Fibroblast of lung (primary cell): ENCODE data around the gene HMGCS1. TPM values are rescaled to one million over a fixed set of nuclear protein-coding genes. Genes with fewer than 3 reads are reported as not detected.

Source experiments
- DNase-seq, 2 donors: peaks; one replicate each; pipeline versions ENCODE4 v3.0.0 to v3.0.0-alpha.2; 2010; ENCODE audit warnings: low read depth in 2 of 2
- H2AFZ ChIP-seq: 2 replicates; pipeline ENCODE4 v1.5.1; 2012; ENCODE audit warnings: low read length, control low read depth, inconsistent platforms
- H3K27ac ChIP-seq: 2 replicates; pipeline ENCODE4 v1.5.1; 2011; ENCODE audit warnings: low read length, control low read depth; ENCODE audit not compliant: insufficient read depth
- H3K27me3 ChIP-seq: 2 replicates; pipeline ENCODE4 v1.5.1; 2011; ENCODE audit warnings: mild to moderate bottlenecking, low read length; ENCODE audit not compliant: control insufficient read depth, insufficient read depth
- H3K36me3 ChIP-seq: 2 replicates; pipeline ENCODE4 v1.5.1; 2011; ENCODE audit warnings: low read length; ENCODE audit not compliant: control insufficient read depth, insufficient read depth
- H3K4me1 ChIP-seq: 2 replicates; pipeline ENCODE4 v1.5.1; 2011; ENCODE audit warnings: low read length; ENCODE audit not compliant: control insufficient read depth, insufficient read depth; ENCODE audit errors: extremely low read depth
- H3K4me2 ChIP-seq: 2 replicates; pipeline ENCODE4 v1.5.1; 2011; ENCODE audit warnings: low read length, control low read depth; ENCODE audit not compliant: insufficient read depth; ENCODE audit errors: extremely low read depth
- H3K4me3 ChIP-seq, 4 experiments: fragments of 200-600 bp in 1 of 4; sonication (generic) in 1 of 4; replicated peaks in 1 of 4; 2 replicates each; pipeline ENCODE4 v1.5.1; 2011 to 2016; ENCODE audit warnings: low read length in 4 of 4, low read depth in 3 of 4, mild to moderate bottlenecking in 3 of 4, control low read depth in 2 of 4, inconsistent platforms in 1 of 4, mixed read lengths in 1 of 4; ENCODE audit not compliant: insufficient read depth in 1 of 4; ENCODE audit errors: control extremely low read depth in 1 of 4
- H3K79me2 ChIP-seq: 2 replicates; pipeline ENCODE4 v1.5.1; 2012; ENCODE audit warnings: mild to moderate bottlenecking, low read length, inconsistent platforms; ENCODE audit not compliant: control insufficient read depth, insufficient read depth
- H3K9ac ChIP-seq: 2 replicates; pipeline ENCODE4 v1.5.1; 2011; ENCODE audit warnings: mild to moderate bottlenecking, low read length, control low read depth; ENCODE audit not compliant: insufficient read depth
- H3K9me3 ChIP-seq: 2 replicates; pipeline ENCODE4 v1.5.1; 2012; ENCODE audit warnings: low read depth, low read length; ENCODE audit not compliant: control insufficient read depth, insufficient read depth
- H4K20me1 ChIP-seq: 2 replicates; pipeline ENCODE4 v1.5.1; 2011; ENCODE audit warnings: low read length; ENCODE audit not compliant: control insufficient read depth, insufficient read depth; ENCODE audit errors: extremely low read depth
- EZH2 ChIP-seq: IDR thresholded peaks from 2 replicates; pipeline ENCODE4 v1.5.1; 2012; ENCODE audit warnings: low read length, control low read depth, mild to moderate bottlenecking; ENCODE audit errors: missing control alignments
- polyA plus RNA-seq, 2 donors: library from polyadenylated mRNA; depleted of rRNA in 1 of 2; stranded (reverse) in 1 of 2; unstranded in 1 of 2; fragments of >200 nt; gene quantifications; 2 replicates each; pipeline ENCODE4 v1.2.1, GENCODE V29; 2011 to 2012; ENCODE audit warnings: missing spikeins in 1 of 2
- total RNA-seq: library from RNA; depleted of rRNA; stranded (reverse); fragments of >200 nt; gene quantifications from 2 replicates; pipeline ENCODE4 v1.2.1, GENCODE V29; 2014
- TF ChIP-seq, protein P1 (sequence below), 2 donors: IDR thresholded peaks in 1 of 2; conservative IDR thresholded peaks in 1 of 2; 1 replicate in 1 of 2; 2 replicates in 1 of 2; pipeline ENCODE4 v1.5.1; 2011 to 2012; ENCODE audit warnings: low read length in 2 of 2, control low read depth in 1 of 2, inconsistent platforms in 1 of 2, low read depth in 1 of 2, mild to moderate bottlenecking in 1 of 2

Gene HMGCS1
- total and polyA plus RNA-seq, 2 donors (not counting 1 experiment from before 2014, with no cell fraction given): 203 to 253 TPM

DNA sequence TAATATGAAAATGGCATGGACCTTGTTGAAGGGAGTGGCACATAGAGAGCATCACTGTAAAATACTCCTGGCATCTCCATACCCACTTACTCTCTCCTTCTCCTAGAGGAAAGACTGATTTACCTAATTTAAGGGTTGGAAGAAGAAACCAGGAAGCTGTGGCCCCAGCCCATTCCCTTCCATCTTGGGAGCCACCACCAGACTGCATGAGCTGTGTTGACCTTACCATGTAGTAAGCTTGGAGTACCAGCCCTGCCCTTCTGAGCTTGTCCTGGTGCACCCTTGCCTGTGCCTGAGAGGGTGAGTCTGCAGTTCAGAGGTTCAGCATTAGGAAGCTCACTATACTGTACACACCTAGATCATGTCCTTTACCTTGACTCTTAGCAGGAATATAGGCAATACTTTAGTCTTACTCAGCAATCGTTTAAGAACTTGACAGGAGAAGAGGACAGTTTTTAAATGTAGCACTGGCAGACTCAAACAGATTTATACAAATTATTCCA lies 35.7 kb upstream of the HMGCS1 start:
- H2AFZ ChIP-seq: no peak overlapping the region
- no peaks in the 10 kb centered on the region for H3K4me1 ChIP-seq
- no peaks in the 10 kb centered on the region for H4K20me1 ChIP-seq
- H3K27ac ChIP-seq: no peak overlapping the region
- H3K79me2 ChIP-seq: no peaks in the 10 kb centered on the region
- TF ChIP-seq, protein P1, sequence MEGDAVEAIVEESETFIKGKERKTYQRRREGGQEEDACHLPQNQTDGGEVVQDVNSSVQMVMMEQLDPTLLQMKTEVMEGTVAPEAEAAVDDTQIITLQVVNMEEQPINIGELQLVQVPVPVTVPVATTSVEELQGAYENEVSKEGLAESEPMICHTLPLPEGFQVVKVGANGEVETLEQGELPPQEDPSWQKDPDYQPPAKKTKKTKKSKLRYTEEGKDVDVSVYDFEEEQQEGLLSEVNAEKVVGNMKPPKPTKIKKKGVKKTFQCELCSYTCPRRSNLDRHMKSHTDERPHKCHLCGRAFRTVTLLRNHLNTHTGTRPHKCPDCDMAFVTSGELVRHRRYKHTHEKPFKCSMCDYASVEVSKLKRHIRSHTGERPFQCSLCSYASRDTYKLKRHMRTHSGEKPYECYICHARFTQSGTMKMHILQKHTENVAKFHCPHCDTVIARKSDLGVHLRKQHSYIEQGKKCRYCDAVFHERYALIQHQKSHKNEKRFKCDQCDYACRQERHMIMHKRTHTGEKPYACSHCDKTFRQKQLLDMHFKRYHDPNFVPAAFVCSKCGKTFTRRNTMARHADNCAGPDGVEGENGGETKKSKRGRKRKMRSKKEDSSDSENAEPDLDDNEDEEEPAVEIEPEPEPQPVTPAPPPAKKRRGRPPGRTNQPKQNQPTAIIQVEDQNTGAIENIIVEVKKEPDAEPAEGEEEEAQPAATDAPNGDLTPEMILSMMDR (conservative IDR thresholded peaks at IDR 0.05 in 1 of 2, IDR thresholded peaks at IDR 0.05 in 1 of 2; ENCODE audit: low read depth in 1 of 2, low read length in 2 of 2): no peak
- TF ChIP-seq EZH2: no peak
- H3K9ac ChIP-seq: no peak overlapping the region
- H3K27me3 ChIP-seq: peaks cover 2% of the 10 kb centered on the region
- no peak overlapping the region for H3K4me3 ChIP-seq
- no peak for DNase-seq
- H3K4me2 ChIP-seq: no peak overlapping the region
- H3K9me3 ChIP-seq: no peaks in the 10 kb centered on the region
- H3K36me3 ChIP-seq: no peaks in the 10 kb centered on the region

DNA sequence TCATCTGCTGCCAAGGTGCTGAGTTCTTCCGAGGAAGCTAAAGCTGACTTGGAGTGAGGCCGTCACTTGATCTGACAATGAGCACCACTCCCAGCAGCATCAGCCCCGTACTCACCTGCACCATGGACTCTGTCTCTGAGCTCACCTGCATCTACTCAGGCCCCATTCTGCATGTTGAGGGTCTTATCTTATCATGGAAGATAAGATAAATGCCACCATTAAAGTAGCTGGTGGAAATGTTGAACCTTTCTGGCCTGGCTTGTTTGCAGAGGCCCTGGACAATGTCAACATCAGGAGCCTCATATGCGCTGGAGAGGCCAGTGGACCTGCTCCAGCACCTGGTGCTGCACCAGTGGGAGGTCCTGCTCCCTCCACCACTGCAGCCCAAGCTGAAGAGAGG lies 35.0 kb upstream of the HMGCS1 start:
- no peak for TF ChIP-seq EZH2

DNA sequence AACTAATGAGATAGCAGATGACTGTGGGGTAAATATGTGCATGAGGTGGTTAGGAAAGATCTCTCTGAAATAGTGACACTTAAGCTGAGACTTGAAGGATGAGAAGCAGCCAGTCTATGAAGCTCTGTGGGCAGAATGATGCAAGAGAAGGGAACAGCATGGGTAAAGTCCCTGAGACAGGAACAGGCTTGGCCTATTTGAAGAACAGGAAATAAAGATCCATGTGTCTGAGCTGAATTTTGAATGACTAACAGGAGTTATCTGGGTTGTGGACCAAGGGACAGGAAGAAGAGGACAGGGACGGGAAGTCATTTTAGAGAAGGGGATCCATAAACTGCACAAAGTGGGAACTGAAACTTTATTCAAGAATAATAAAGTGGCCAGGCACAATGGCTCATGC lies 25.6 kb upstream of the HMGCS1 start:
- Histone ChIP-seq H2AFZ (no peak overlapping the region), H4K20me1 (no peaks in the 10 kb centered on the region), H3K4me2 (no peak overlapping the region), H3K79me2 (no peaks in the 10 kb centered on the region), H3K4me1 (no peaks in the 10 kb centered on the region), H3K4me3 (no peak overlapping the region), H3K9me3 (no peaks in the 10 kb centered on the region), H3K9ac (no peak overlapping the region), H3K27ac (no peak overlapping the region), H3K36me3 (no peaks in the 10 kb centered on the region), H3K27me3 (no peaks in the 10 kb centered on the region)
- no peak for DNase-seq
- TF ChIP-seq EZH2: no peak
- TF ChIP-seq, protein P1 (conservative IDR thresholded peaks at IDR 0.05 in 1 of 2, IDR thresholded peaks at IDR 0.05 in 1 of 2; ENCODE audit: low read depth in 1 of 2, low read length in 2 of 2): no peak

More for the DNA sequence above, 35.0 kb upstream of the HMGCS1 start:
- Histone ChIP-seq H3K36me3 (no peaks in the 10 kb centered on the region), H3K79me2 (no peaks in the 10 kb centered on the region), H2AFZ (no peak overlapping the region), H3K4me1 (no peaks in the 10 kb centered on the region), H3K9me3 (no peaks in the 10 kb centered on the region), H3K9ac (no peak overlapping the region), H3K27ac (no peak overlapping the region), H4K20me1 (no peaks in the 10 kb centered on the region), H3K4me3 (no peak overlapping the region), H3K4me2 (no peak overlapping the region), H3K27me3 (peaks cover 2% of the 10 kb centered on the region)
- DNase-seq: no peak
